HAP-1 (cell line): ENCODE data around the gene PRDX3.
"Not testable (repeated sequence)": the region's sequence is repeated elsewhere in the genome, so short reads cannot be mapped to it uniquely, and the experiment has no call there.

Experiments
- DNase-seq, 2 experiments: peaks; one replicate each; pipeline ENCODE4 v3.0.0-alpha.2; 2016 to 2020; ENCODE audit warnings: low spot score in 2 of 2
- H3K27me3 ChIP-seq: fragments of 250-450 bp; sonication (Bioruptor Pico); 2 replicates; pipeline ENCODE4 v1.5.1; 2020; ENCODE audit warnings: low read depth, mild to moderate bottlenecking, moderate library complexity
- H3K36me3 ChIP-seq: fragments of 250-450 bp; sonication (Bioruptor Pico); replicated peaks from 2 replicates; pipeline ENCODE4 v1.5.1; 2020; ENCODE audit warnings: mild to moderate bottlenecking
- H3K4me1 ChIP-seq: fragments of 250-450 bp; sonication (Bioruptor Pico); 2 replicates; pipeline ENCODE4 v1.5.1; 2020; ENCODE audit warnings: mild to moderate bottlenecking
- H3K4me3 ChIP-seq: fragments of 250-450 bp; sonication (Bioruptor Pico); 2 replicates; pipeline ENCODE4 v1.5.1; 2020; ENCODE audit warnings: mild to moderate bottlenecking, moderate library complexity
- H3K9me3 ChIP-seq: fragments of 250-450 bp; sonication (Bioruptor Pico); 2 replicates; pipeline ENCODE4 v1.5.1; 2020; ENCODE audit warnings: mild to moderate bottlenecking, moderate library complexity
- in situ Hi-C: fragments of 300-500 bp; cut with MboI; formaldehyde crosslinking; loops from 3 replicates; pipeline ENCODE4 v1.14.3; 2020; ENCODE audit warnings: low sequenced_read_pairs, inconsistent platforms, mixed read lengths

Gene PRDX3

GRCh38 chr10:119138346-119139306, 40.0 kb downstream of the PRDX3 start:
- no peak for DNase-seq
- Histone ChIP-seq H3K27me3 (no peaks in the 10 kb centered on the region), H3K36me3 (peaks cover 40% of the 10 kb centered on the region), H3K4me1 (no peaks in the 10 kb centered on the region), H3K9me3 (no peaks in the 10 kb centered on the region), H3K4me3 (no peak overlapping the region)
- in situ Hi-C loops, result no loop called here

- H3K4me1 ChIP-seq, H3K4me3 ChIP-seq, DNase-seq, H3K27me3 ChIP-seq, in situ Hi-C loops, H3K9me3 ChIP-seq: not testable (repeated sequence)
- peaks cover 48% of the 10 kb centered on the region for H3K36me3 ChIP-seq
Observed at GRCh38 chr10:119137878-119138277, 40.7 kb downstream of the PRDX3 start.

GRCh38 chr10:119136084-119136483, 42.5 kb downstream of the PRDX3 start:
- in situ Hi-C loops, result no loop called here
- no peak for DNase-seq
- Histone ChIP-seq H3K36me3 (peaks cover 58% of the 10 kb centered on the region), H3K4me1 (no peaks in the 10 kb centered on the region), H3K4me3 (no peak overlapping the region), H3K9me3 (no peaks in the 10 kb centered on the region), H3K27me3 (no peaks in the 10 kb centered on the region)

- H3K4me1 ChIP-seq, result no peaks in the 10 kb centered on the region
- H3K36me3 ChIP-seq, result peaks cover 58% of the 10 kb centered on the region
- DNase-seq, result no peak
- H3K4me3 ChIP-seq, result no peak overlapping the region
- H3K9me3 ChIP-seq, result no peaks in the 10 kb centered on the region
- no peaks in the 10 kb centered on the region for H3K27me3 ChIP-seq
- in situ Hi-C loops, result no loop called here
Observed at GRCh38 chr10:119135513-119135881, 43.1 kb downstream of the PRDX3 start.

- H3K27me3 ChIP-seq, result no peaks in the 10 kb centered on the region
- H3K4me1 ChIP-seq, result no peaks in the 10 kb centered on the region
- in situ Hi-C loops, result no loop called here
- no peaks in the 10 kb centered on the region for H3K9me3 ChIP-seq
- H3K36me3 ChIP-seq, result peaks cover 60% of the 10 kb centered on the region
- DNase-seq, result no peak
- no peak overlapping the region for H3K4me3 ChIP-seq
Observed at GRCh38 chr10:119133949-119134348, 44.7 kb downstream of the PRDX3 start.

- Histone ChIP-seq H3K4me3 (no peak overlapping the region), H3K27me3 (no peaks in the 10 kb centered on the region), H3K4me1 (no peaks in the 10 kb centered on the region), H3K9me3 (no peaks in the 10 kb centered on the region), H3K36me3 (peaks cover 63% of the 10 kb centered on the region)
- in situ Hi-C loops, result no loop called here
- DNase-seq, result no peak
Observed at GRCh38 chr10:119132521-119133345, 45.9 kb downstream of the PRDX3 start.

- Histone ChIP-seq H3K27me3 (no peaks in the 10 kb centered on the region), H3K9me3 (no peaks in the 10 kb centered on the region), H3K4me3 (no peak overlapping the region), H3K4me1 (no peaks in the 10 kb centered on the region), H3K36me3 (peaks cover 70% of the 10 kb centered on the region)
- in situ Hi-C loops, result no loop called here
- DNase-seq, result no peak
Observed at GRCh38 chr10:119131512-119132240, 46.9 kb downstream of the PRDX3 start.

- H3K27me3 ChIP-seq, result no peaks in the 10 kb centered on the region
- H3K4me3 ChIP-seq, result no peak overlapping the region
- H3K4me1 ChIP-seq, result no peaks in the 10 kb centered on the region
- peaks cover 74% of the 10 kb centered on the region for H3K36me3 ChIP-seq
- no peaks in the 10 kb centered on the region for H3K9me3 ChIP-seq
- in situ Hi-C loops, result no loop called here
- DNase-seq, result no peak
Observed at GRCh38 chr10:119129721-119130120, 48.9 kb downstream of the PRDX3 start.

- in situ Hi-C loops, result no loop called here
Observed at GRCh38 chr10:119125942-119126341, 52.7 kb downstream of the PRDX3 start.

GRCh38 chr10:119120875-119121274, 57.7 kb downstream of the PRDX3 start:
- H3K4me3 ChIP-seq, result no peak overlapping the region
- in situ Hi-C loops, result no loop called here
- DNase-seq, result no peak
- no peaks in the 10 kb centered on the region for H3K4me1 ChIP-seq
- peaks cover 60% of the 10 kb centered on the region for H3K36me3 ChIP-seq
- H3K9me3 ChIP-seq, result no peaks in the 10 kb centered on the region
- no peaks in the 10 kb centered on the region for H3K27me3 ChIP-seq

More at GRCh38 chr10:119125942-119126341, 52.7 kb downstream of the PRDX3 start:
- Histone ChIP-seq H3K27me3 (no peaks in the 10 kb centered on the region), H3K4me1 (no peaks in the 10 kb centered on the region), H3K9me3 (no peaks in the 10 kb centered on the region), H3K4me3 (no peak overlapping the region), H3K36me3 (peaks cover 70% of the 10 kb centered on the region)
- DNase-seq, result no peak

GRCh38 chr10:119120413-119120867, 58.2 kb downstream of the PRDX3 start:
- Histone ChIP-seq H3K4me3 (no peak overlapping the region), H3K9me3 (no peaks in the 10 kb centered on the region), H3K27me3 (no peaks in the 10 kb centered on the region), H3K4me1 (no peaks in the 10 kb centered on the region), H3K36me3 (peaks cover 56% of the 10 kb centered on the region)
- in situ Hi-C loops, result no loop called here
- DNase-seq, result no peak

GRCh38 chr10:119119400-119119799, 59.2 kb downstream of the PRDX3 start:
- H3K9me3 ChIP-seq, result no peaks in the 10 kb centered on the region
- H3K27me3 ChIP-seq, result no peaks in the 10 kb centered on the region
- in situ Hi-C loops, result no loop called here
- H3K4me1 ChIP-seq, result no peaks in the 10 kb centered on the region
- H3K4me3 ChIP-seq, result no peak overlapping the region
- no peak for DNase-seq
- H3K36me3 ChIP-seq, result peaks cover 58% of the 10 kb centered on the region

GRCh38 chr10:119118231-119118630, 60.4 kb downstream of the PRDX3 start:
- DNase-seq, result no peak
- Histone ChIP-seq H3K4me3 (no peak overlapping the region), H3K36me3 (peaks cover 63% of the 10 kb centered on the region), H3K27me3 (no peaks in the 10 kb centered on the region), H3K4me1 (no peaks in the 10 kb centered on the region), H3K9me3 (no peaks in the 10 kb centered on the region)
- in situ Hi-C loops, result no loop called here
